A673 (cell line): ENCODE data around the gene ATP8B4.

Source experiments
- EZH2 ChIP-seq: fragments of 200-600 bp; sonication (generic); IDR thresholded peaks from 2 replicates; pipeline ENCODE4 v1.6.1; 2017; ENCODE audit warnings: borderline replicate concordance, low read depth, mild to moderate bottlenecking, mixed read lengths, antibody characterized with exemption, low read length; ENCODE audit not compliant: poor library complexity, severe bottlenecking
- TF ChIP-seq, protein P1 (sequence below): fragments of 300-800, 200-600 bp; sonication (generic); conservative IDR thresholded peaks from 2 replicates; pipeline ENCODE4 v1.5.1; 2017; ENCODE audit warnings: low read depth, mild to moderate bottlenecking, antibody characterized with exemption, low read length, moderate library complexity, mixed read lengths

DNA sequence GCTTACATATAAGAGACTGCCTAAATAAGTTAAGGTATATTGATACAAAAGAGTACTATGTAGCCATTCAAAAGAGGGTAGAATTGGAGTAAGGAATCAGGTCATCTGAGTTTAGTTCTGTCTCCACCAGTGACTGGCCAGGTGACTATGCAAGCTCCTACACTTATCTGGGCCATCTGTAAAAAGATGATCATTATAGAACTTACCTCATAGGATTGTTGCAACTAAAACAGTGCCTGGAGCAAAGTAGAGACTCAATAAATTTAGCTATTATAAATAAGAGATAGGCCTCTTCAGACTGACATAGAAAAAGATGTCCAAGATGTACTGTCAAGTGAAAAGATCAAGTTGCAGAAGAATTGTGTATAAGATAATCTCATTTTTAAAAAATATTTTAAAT is 1.7 kb upstream of the ATP8B4 start:
- TF ChIP-seq, protein P1, sequence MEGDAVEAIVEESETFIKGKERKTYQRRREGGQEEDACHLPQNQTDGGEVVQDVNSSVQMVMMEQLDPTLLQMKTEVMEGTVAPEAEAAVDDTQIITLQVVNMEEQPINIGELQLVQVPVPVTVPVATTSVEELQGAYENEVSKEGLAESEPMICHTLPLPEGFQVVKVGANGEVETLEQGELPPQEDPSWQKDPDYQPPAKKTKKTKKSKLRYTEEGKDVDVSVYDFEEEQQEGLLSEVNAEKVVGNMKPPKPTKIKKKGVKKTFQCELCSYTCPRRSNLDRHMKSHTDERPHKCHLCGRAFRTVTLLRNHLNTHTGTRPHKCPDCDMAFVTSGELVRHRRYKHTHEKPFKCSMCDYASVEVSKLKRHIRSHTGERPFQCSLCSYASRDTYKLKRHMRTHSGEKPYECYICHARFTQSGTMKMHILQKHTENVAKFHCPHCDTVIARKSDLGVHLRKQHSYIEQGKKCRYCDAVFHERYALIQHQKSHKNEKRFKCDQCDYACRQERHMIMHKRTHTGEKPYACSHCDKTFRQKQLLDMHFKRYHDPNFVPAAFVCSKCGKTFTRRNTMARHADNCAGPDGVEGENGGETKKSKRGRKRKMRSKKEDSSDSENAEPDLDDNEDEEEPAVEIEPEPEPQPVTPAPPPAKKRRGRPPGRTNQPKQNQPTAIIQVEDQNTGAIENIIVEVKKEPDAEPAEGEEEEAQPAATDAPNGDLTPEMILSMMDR, result no peak
- TF ChIP-seq EZH2, result no peak
